OCI-LY7 (cell line): ENCODE results near the gene CDK12. TPM values are rescaled to one million over a fixed set of nuclear protein-coding genes. Genes with fewer than 3 reads are reported as not detected.

ENCODE experiments used
- BruUV-seq: library from RNA; stranded (reverse); fragments of 400-500 nt; replicated peaks from 2 replicates; lab custom pipeline; 2021; lab: Mats Ljungman, UMichigan
- CTCF ChIA-PET: fragments of 300-600 bp; sonication (Branson Sonifier 250); formaldehyde crosslinking; loops from one replicate; lab custom pipeline; 2022; ENCODE audit warnings: antibody characterized with exemption; ENCODE audit not compliant: unreplicated experiment; lab: Charles Lee
- POLR2A ChIA-PET: fragments of 300-600 bp; sonication (Branson Sonifier 250); formaldehyde crosslinking; loops from one replicate; lab custom pipeline; 2022; ENCODE audit warnings: antibody characterized with exemption; lab: Charles Lee
- DNase-seq: peaks from one replicate; pipeline ENCODE4 v3.0.0-alpha.2; 2015; ENCODE audit warnings: low spot score
- H2AFZ ChIP-seq: fragments of 200-600 bp; sonication (generic), shearing (Covaris generic); 2 replicates; pipeline ENCODE4 v1.6.1; 2014; ENCODE audit warnings: mild to moderate bottlenecking, antibody characterized with exemption, low read length, moderate library complexity
- H3K27ac ChIP-seq: fragments of 200-600 bp; sonication (generic); 2 replicates; pipeline ENCODE4 v1.5.1; 2014; ENCODE audit warnings: mixed run types, low read depth, mild to moderate bottlenecking, moderate library complexity, low read length, inconsistent platforms; ENCODE audit not compliant: poor library complexity, severe bottlenecking
- H3K36me3 ChIP-seq: fragments of 200-600 bp; sonication (generic); 2 replicates; pipeline ENCODE4 v1.6.1; 2014; ENCODE audit warnings: mild to moderate bottlenecking, antibody characterized with exemption, low read length, moderate library complexity, mixed read lengths; ENCODE audit not compliant: insufficient read depth
- H3K4me1 ChIP-seq: fragments of 200-600 bp; sonication (generic); 2 replicates; pipeline ENCODE4 v1.5.1; 2014; ENCODE audit warnings: mild to moderate bottlenecking, low read length; ENCODE audit not compliant: insufficient read depth, poor library complexity, severe bottlenecking
- H3K4me2 ChIP-seq: fragments of 200-600 bp; sonication (generic); 2 replicates; pipeline ENCODE4 v1.6.1; 2014; ENCODE audit warnings: mild to moderate bottlenecking, low read length
- H3K4me3 ChIP-seq: fragments of 200-600 bp; sonication (generic); 2 replicates; pipeline ENCODE4 v1.5.1; 2014; ENCODE audit warnings: mild to moderate bottlenecking, low read depth, low read length; ENCODE audit not compliant: poor library complexity, severe bottlenecking
- H3K79me2 ChIP-seq: fragments of 200-600 bp; sonication (generic); 2 replicates; pipeline ENCODE4 v1.6.1; 2016; ENCODE audit warnings: low read depth, mild to moderate bottlenecking, low read length, moderate library complexity, mixed read lengths; ENCODE audit not compliant: insufficient read depth
- H3K9me2 ChIP-seq: fragments of 200-600 bp; sonication (generic); 2 replicates; pipeline ENCODE4 v1.6.1; 2016; ENCODE audit warnings: mild to moderate bottlenecking, low read length, mixed read lengths; ENCODE audit not compliant: insufficient read depth
- H3K9me3 ChIP-seq: fragments of 200-600 bp; sonication (generic); 2 replicates; pipeline ENCODE4 v1.6.1; 2014; ENCODE audit warnings: mild to moderate bottlenecking, mixed run types, low read length, mixed read lengths
- H4K20me1 ChIP-seq: fragments of 200-600 bp; sonication (generic); 2 replicates; pipeline ENCODE4 v1.6.1; 2014; ENCODE audit warnings: mild to moderate bottlenecking, antibody characterized with exemption, low read length, moderate library complexity, mixed read lengths; ENCODE audit not compliant: insufficient read depth
- EZH2phosphoT487 ChIP-seq: fragments of 200-600 bp; sonication (generic); IDR thresholded peaks from 2 replicates; pipeline ENCODE4 v1.6.1; 2018; ENCODE audit warnings: low read depth, borderline replicate concordance, mild to moderate bottlenecking, mixed run types, antibody characterized with exemption, low read length, moderate library complexity, mixed read lengths
- intact Hi-C: fragments of 100-400 bp; cut with micrococcal nuclease; formaldehyde crosslinking; loops from one replicate; pipeline ENCODE4 v1.10.0; 2022; ENCODE audit not compliant: unreplicated experiment
- small RNA-seq: library from RNA; depleted of rRNA; stranded (forward); fragments of <200 nt; gene quantifications from one replicate; pipeline ENCODE3, GENCODE V24; 2014
- total RNA-seq, 2 experiments: library from RNA; depleted of rRNA in 1 of 2; stranded (reverse); fragments of >200 nt in 1 of 2; shearing (Covaris generic) in 1 of 2; gene quantifications; 2 replicates each; pipeline ENCODE4 v1.2.3, GENCODE V29; 2014 to 2022
- TF ChIP-seq, protein P1 (sequence below): fragments of 200-600 bp; sonication (generic); conservative IDR thresholded peaks from 2 replicates; pipeline ENCODE4 v1.5.1; 2014; ENCODE audit warnings: mild to moderate bottlenecking, antibody characterized with exemption, low read length, moderate library complexity, mixed read lengths

Gene CDK12
- total RNA-seq, 2 experiments from 2014 or later, result 72.0 to 89.5 TPM

DNA sequence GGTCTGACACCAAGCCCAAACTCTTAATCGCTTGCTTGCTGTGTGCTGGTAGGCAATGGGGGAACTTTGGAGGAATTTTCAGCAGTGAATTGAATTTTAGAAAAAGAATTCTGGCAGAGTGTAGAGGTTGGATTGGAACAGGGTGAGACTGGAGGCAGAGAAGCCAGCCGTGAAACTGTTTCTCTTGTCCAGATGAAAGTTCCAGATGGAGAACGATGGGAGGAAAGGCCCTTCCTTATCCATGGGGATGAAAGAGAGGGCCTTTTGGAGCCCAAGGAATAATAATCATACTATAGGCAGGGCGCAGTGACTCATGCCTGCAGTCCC is 120.4 kb downstream of the CDK12 start:
- Histone ChIP-seq H3K9me3 (no peaks in the 10 kb centered on the region), H3K9me2 (no peaks in the 10 kb centered on the region), H3K27ac (no peak overlapping the region), H3K79me2 (no peaks in the 10 kb centered on the region), H3K4me2 (no peak overlapping the region), H3K4me1 (no peaks in the 10 kb centered on the region), H3K4me3 (no peak overlapping the region), H4K20me1 (no peaks in the 10 kb centered on the region), H3K36me3 (no peaks in the 10 kb centered on the region), H2AFZ (no peak overlapping the region)
- ChIA-PET POLR2A (no interaction called here), CTCF (no interaction called here)
- no TSS peak for BruUV-seq
- no peak for DNase-seq
- intact Hi-C loops, result no loop called here
- TF ChIP-seq, protein P1, sequence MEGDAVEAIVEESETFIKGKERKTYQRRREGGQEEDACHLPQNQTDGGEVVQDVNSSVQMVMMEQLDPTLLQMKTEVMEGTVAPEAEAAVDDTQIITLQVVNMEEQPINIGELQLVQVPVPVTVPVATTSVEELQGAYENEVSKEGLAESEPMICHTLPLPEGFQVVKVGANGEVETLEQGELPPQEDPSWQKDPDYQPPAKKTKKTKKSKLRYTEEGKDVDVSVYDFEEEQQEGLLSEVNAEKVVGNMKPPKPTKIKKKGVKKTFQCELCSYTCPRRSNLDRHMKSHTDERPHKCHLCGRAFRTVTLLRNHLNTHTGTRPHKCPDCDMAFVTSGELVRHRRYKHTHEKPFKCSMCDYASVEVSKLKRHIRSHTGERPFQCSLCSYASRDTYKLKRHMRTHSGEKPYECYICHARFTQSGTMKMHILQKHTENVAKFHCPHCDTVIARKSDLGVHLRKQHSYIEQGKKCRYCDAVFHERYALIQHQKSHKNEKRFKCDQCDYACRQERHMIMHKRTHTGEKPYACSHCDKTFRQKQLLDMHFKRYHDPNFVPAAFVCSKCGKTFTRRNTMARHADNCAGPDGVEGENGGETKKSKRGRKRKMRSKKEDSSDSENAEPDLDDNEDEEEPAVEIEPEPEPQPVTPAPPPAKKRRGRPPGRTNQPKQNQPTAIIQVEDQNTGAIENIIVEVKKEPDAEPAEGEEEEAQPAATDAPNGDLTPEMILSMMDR, result no peak
- no peak for TF ChIP-seq EZH2phosphoT487

DNA sequence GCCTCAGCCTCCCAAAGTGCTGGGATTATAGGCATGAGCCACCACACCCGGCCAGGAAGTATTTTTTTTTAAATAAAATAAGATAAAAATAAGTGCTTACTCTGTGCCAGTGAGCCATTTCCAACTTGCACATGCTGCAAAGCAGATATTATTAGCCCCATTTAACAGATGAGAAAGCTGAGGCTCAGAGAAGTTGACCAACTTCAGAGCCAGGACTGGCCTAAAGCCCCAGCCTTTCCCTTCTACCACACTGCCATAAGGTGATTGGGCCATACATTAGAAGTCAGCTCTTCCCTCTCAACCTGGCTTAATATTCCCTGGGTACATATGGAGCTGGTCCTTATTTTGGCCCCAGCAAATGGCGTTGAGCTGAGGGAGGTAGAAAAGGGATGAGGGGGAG is 121.4 kb downstream of the CDK12 start:
- DNase-seq, result no peak
- TF ChIP-seq, protein P1, result no peak
- no peak for TF ChIP-seq EZH2phosphoT487
- H3K36me3 ChIP-seq, result no peaks in the 10 kb centered on the region
- no TSS peak for BruUV-seq
- no peaks in the 10 kb centered on the region for H3K9me3 ChIP-seq
- no peak overlapping the region for H2AFZ ChIP-seq
- no peaks in the 10 kb centered on the region for H3K4me1 ChIP-seq
- no peaks in the 10 kb centered on the region for H4K20me1 ChIP-seq
- ChIA-PET CTCF (no interaction called here), POLR2A (no interaction called here)
- no peak overlapping the region for H3K4me3 ChIP-seq
- H3K9me2 ChIP-seq, result no peaks in the 10 kb centered on the region
- H3K79me2 ChIP-seq, result no peaks in the 10 kb centered on the region
- intact Hi-C loops, result no loop called here
- H3K4me2 ChIP-seq, result no peak overlapping the region
- no peak overlapping the region for H3K27ac ChIP-seq

Small RNA genes lying within 50 kb of the gene (small RNA-seq; reads per million reads assigned to genes)
- not detected for gene RNU6-233P

Other genes with a start within 250 kb of the CDK12 start
- 0.03 TPM in 1 of 2 replicates, not detected in the other for gene STAC2, start 235.5 kb upstream of the CDK12 start, total RNA-seq (2014; rRNA removed; shearing (Covaris generic))
- not detected in 2 replicates for gene STAC2, start 235.5 kb upstream of the CDK12 start, total RNA-seq (2022)
- gene FBXL20, start 59.9 kb upstream of the CDK12 start, total RNA-seq (2014; rRNA removed; shearing (Covaris generic)), result 2.1 and 2.2 TPM in 2 replicates
- 12.2 and 12.3 TPM in 2 replicates for gene FBXL20, start 59.9 kb upstream of the CDK12 start, total RNA-seq (2022)
- gene MED1, start 10.2 kb upstream of the CDK12 start, total RNA-seq (2014; rRNA removed; shearing (Covaris generic)), result 32.2 and 33.9 TPM in 2 replicates
- gene MED1, start 10.2 kb upstream of the CDK12 start, total RNA-seq (2022), result 73.2 and 73.4 TPM in 2 replicates
- not detected in 2 replicates for gene NEUROD2, start 146.4 kb downstream of the CDK12 start, total RNA-seq (2014; rRNA removed; shearing (Covaris generic))
- not detected in 2 replicates for gene NEUROD2, start 146.4 kb downstream of the CDK12 start, total RNA-seq (2022)
- gene PPP1R1B, start 165.5 kb downstream of the CDK12 start, total RNA-seq (2014; rRNA removed; shearing (Covaris generic)), result not detected in 2 replicates
- gene PPP1R1B, start 165.5 kb downstream of the CDK12 start, total RNA-seq (2022), result not detected in 2 replicates
- 33.7 and 36.5 TPM in 2 replicates for gene STARD3, start 175.7 kb downstream of the CDK12 start, total RNA-seq (2014; rRNA removed; shearing (Covaris generic))
- 54.2 and 62.1 TPM in 2 replicates for gene STARD3, start 175.7 kb downstream of the CDK12 start, total RNA-seq (2022)
- 1.5 and 9.4 TPM in 2 replicates for gene TCAP, start 203.9 kb downstream of the CDK12 start, total RNA-seq (2014; rRNA removed; shearing (Covaris generic))
- 2.7 TPM in 2 replicates for gene TCAP, start 203.9 kb downstream of the CDK12 start, total RNA-seq (2022)
- not detected in 2 replicates for gene PNMT, start 207.0 kb downstream of the CDK12 start, total RNA-seq (2014; rRNA removed; shearing (Covaris generic))
- gene PNMT, start 207.0 kb downstream of the CDK12 start, total RNA-seq (2022), result not detected in 2 replicates
- gene PGAP3, start 226.6 kb downstream of the CDK12 start, total RNA-seq (2014; rRNA removed; shearing (Covaris generic)), result 4.5 and 8.7 TPM in 2 replicates
- gene PGAP3, start 226.6 kb downstream of the CDK12 start, total RNA-seq (2022), result 9.2 and 12.4 TPM in 2 replicates
- 5.8 and 6.5 TPM in 2 replicates for gene ERBB2, start 238.6 kb downstream of the CDK12 start, total RNA-seq (2014; rRNA removed; shearing (Covaris generic))
- gene ERBB2, start 238.6 kb downstream of the CDK12 start, total RNA-seq (2022), result 11.4 and 14.6 TPM in 2 replicates